SK-N-MC (cell line): ENCODE data around the gene PRKCZ.

Source experiments
- EZH2 ChIP-seq: fragments of 200-600 bp; sonication (generic); IDR thresholded peaks from one replicate; pipeline ENCODE4 v1.6.1; 2017; ENCODE audit warnings: antibody characterized with exemption
- POLR2AphosphoS5 ChIP-seq: IDR thresholded peaks from 2 replicates; pipeline ENCODE4 v1.6.1; 2012; ENCODE audit warnings: mild to moderate bottlenecking, low read depth, low read length, borderline replicate concordance

DNA sequence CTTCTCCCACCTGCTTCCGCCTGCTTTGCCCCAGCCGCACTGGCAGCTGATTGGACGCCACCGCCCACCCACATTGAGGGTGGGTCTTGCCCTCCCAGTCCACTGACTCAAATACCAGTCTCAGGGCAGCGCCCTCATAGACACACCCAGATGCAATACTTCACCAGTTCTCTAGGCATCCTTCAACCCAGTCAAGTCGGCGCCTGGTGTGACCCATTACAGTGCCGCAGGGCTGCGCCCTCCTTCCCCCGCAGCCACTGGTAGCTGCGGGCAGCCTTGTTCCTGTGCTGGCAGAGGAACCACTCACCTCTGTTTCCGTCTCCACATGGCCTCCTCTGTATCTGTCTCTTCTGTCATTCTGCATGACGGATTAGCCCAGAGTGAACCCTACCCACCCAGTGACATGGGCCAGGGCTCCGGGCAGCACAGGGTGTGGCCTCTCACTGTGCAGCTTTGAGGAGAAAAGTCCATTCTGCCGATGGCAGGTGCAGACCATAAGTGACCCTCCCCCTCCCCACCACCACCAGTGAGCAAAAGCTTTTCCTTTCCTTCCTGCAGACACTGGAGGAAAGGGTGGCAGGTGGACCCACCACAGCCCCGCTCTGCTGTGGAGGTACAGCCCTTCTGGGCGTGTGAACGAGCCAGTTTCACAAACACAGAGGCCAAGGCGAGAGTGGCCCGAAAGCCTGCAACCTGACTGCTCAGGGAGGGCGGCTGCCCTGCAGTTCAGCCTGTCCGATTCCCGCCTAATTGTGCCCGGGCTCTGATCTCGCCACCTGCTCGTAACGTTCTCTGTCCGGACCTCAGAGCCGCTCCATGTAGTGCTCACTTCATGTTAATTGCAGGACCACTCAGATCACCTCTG is 87.3 kb downstream of the PRKCZ start:
- no peak for TF ChIP-seq EZH2
- no peak for TF ChIP-seq POLR2AphosphoS5
